Hematopoietic multipotent progenitor cell treated with erythropoietin and hydrocortisone succinate and interleukin-3 and kit ligand, for 15 days (in vitro differentiated cells): Measurements from ENCODE around the gene TMSB15C.
"Not testable (repeated sequence)": the region's sequence is repeated elsewhere in the genome, so short reads cannot be mapped to it uniquely, and the experiment has no call there.

Experiments
- DNase-seq: peaks from one replicate; pipeline ENCODE4 v3.0.0-alpha.2; 2015; ENCODE audit warnings: low spot score

The TMSB15C gene

GRCh38 chrX:104075778-104076445 lies at the start of gene TMSB15C:
TSS of gene TMSB15C (minus strand) at chrX:104076236.
- not testable (repeated sequence) for DNase-seq

GRCh38 chrX:104122829-104123228 lies 46.8 kb upstream of the TMSB15C start:
- DNase-seq: no peak

GRCh38 chrX:104118765-104119164 lies 42.7 kb upstream of the TMSB15C start:
- no peak for DNase-seq

- DNase-seq: no peak
Observed at GRCh38 chrX:104117759-104118158, 41.7 kb upstream of the TMSB15C start.

- DNase-seq: no peak
Observed at GRCh38 chrX:104113222-104113965, 37.4 kb upstream of the TMSB15C start.

GRCh38 chrX:104112326-104112951 lies 36.4 kb upstream of the TMSB15C start, which contains the start of gene ZCCHC18:
TSS of gene ZCCHC18 (plus strand) at chrX:104112523. CDS start at chrX:104114112, 1,589 bp downstream.
- DNase-seq: no peak

- DNase-seq: not testable (repeated sequence)
Observed at GRCh38 chrX:104110491-104111240, 34.6 kb upstream of the TMSB15C start.

GRCh38 chrX:104108955-104109354 lies 32.9 kb upstream of the TMSB15C start:
- DNase-seq: no peak

GRCh38 chrX:104105330-104106262 lies 29.6 kb upstream of the TMSB15C start:
- no peak for DNase-seq

GRCh38 chrX:104104676-104105075 lies 28.6 kb upstream of the TMSB15C start:
- DNase-seq: no peak

- DNase-seq: no peak
Observed at GRCh38 chrX:104098919-104099318, 22.9 kb upstream of the TMSB15C start.

- peak; percentile 47 for DNase-seq
Observed at GRCh38 chrX:104098151-104098808, 22.2 kb upstream of the TMSB15C start.

GRCh38 chrX:104085919-104086318 lies 9.9 kb upstream of the TMSB15C start:
- no peak for DNase-seq

GRCh38 chrX:104085477-104085876 lies 9.4 kb upstream of the TMSB15C start:
- DNase-seq: no peak

GRCh38 chrX:104084534-104085277 lies 8.7 kb upstream of the TMSB15C start:
- no peak for DNase-seq

- no peak for DNase-seq
Observed at GRCh38 chrX:104084063-104084462, 8.0 kb upstream of the TMSB15C start.

GRCh38 chrX:104077854-104078253 lies 1.8 kb upstream of the TMSB15C start:
- not testable (repeated sequence) for DNase-seq

GRCh38 chrX:104062636-104063035 lies 13.4 kb downstream of the TMSB15C start:
- DNase-seq: not testable (repeated sequence)

- DNase-seq: not testable (repeated sequence)
Observed at GRCh38 chrX:104054956-104055355, 21.1 kb downstream of the TMSB15C start.

GRCh38 chrX:104047171-104047570 lies 28.9 kb downstream of the TMSB15C start:
- no peak for DNase-seq
